GM18520 (cell line): ENCODE results near the gene CAMSAP1.

Source experiments
- ATAC-seq: cut with Tn5 transposase; IDR thresholded peaks from one replicate; pipeline ENCODE4 v1.9.1; 2021; ENCODE audit not compliant: unreplicated experiment

CAMSAP1 gene

DNA sequence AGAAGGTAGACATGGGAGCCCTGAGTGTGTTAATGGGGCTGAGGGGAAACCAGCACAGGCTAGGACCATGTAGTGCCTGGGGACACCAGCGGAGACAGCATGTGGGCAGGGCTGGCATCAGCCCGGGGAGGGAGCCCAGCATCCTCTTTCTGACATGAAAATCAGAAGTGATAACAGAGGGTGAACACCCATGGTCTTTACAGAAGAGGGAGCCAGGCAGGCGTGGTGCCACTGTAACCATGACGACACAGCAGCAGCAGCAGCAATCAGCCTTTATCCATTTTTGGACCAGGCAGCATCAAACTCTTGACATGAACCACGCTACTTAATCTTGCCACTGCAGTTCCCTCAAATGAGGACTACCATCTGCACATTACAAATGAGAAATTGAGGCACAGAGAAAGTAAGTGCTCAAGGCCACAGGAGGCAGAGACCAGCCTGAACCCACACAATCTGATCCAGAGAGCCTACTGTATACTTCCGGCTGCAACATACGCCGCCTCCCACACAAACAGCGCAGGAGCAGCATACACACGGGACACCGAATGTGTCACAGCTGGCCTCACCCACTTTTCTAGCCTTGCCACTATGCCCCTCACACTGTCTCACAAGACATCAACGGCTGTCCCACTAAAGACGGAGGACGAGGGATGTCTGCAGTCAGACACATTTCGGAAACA, 23.8 kb downstream of the CAMSAP1 start:
- ATAC-seq, result no peak

DNA sequence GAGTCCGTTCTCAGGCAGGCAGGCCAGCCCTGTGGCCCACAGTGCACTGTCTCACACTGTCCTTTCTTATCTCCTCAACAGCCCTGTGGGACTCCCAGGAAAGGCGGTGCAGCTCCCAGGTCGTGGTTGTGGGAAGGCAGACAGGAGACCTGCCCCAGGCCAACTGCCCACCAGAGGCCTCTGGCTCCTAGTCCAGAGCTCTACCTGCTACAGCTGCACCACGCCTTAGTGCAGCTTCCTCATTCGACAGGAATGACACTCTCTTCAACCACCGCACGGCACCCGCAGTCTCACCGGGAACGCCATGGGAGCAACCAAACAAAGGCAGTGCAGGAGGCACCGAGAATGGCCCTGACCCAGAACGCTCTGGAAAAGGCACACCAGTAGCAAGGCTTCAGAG, 25.3 kb downstream of the CAMSAP1 start:
- ATAC-seq, result no peak

DNA sequence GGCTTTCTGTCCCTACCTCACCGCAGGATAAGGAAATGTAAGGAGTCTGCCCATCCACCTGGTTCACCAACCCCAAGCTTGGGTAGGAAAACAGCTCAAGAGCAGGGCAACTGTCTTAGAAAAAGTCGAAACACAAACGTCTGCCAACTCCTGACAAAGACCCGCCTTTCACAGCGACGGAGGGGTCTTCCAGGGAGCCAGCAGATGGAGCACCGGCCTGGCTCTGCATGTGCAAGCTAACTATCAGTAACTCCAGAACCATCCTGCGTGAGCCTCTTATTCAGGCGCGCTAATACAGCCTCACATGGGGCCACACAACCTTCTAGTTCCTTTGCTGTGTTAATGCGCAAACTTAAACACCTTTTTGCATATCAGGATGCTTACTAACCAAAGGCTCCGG, 26.9 kb downstream of the CAMSAP1 start:
- ATAC-seq, result no peak

DNA sequence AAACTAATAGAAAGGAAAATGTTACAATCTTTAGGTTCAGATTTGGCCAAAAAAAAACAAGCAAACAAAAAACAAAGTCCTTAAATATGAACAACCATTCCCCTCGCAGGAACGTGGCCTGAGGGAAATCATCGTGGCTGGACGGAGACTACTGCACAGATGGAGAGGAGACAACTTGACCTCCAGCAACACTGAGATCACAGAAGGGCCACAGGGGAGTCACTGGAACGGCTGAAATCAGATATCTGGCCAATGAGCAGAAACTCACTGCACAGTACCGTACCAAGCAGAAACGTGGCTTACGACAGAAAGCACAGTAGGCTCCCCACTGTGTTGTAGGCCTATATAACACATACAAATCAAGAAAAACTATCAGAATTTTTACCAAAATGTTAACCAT, 27.7 kb downstream of the CAMSAP1 start:
- no peak for ATAC-seq

DNA sequence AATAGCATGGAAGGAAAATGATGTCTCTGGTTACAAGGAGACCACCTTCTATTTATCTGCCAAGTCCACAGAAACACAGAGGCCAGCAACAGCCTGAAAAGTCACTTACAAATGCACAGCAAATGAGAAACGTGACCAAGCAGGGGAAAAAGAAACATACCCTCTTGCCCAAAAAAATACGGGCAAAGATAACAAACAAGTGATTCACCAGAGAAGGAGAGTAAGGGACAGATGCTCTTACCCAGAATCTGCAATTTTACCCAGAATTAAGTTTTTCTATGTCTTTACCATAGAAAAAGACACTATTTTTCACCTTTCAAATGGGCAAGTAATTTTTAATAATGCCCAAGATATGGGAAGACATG, 28.1 kb downstream of the CAMSAP1 start:
- no peak for ATAC-seq

DNA sequence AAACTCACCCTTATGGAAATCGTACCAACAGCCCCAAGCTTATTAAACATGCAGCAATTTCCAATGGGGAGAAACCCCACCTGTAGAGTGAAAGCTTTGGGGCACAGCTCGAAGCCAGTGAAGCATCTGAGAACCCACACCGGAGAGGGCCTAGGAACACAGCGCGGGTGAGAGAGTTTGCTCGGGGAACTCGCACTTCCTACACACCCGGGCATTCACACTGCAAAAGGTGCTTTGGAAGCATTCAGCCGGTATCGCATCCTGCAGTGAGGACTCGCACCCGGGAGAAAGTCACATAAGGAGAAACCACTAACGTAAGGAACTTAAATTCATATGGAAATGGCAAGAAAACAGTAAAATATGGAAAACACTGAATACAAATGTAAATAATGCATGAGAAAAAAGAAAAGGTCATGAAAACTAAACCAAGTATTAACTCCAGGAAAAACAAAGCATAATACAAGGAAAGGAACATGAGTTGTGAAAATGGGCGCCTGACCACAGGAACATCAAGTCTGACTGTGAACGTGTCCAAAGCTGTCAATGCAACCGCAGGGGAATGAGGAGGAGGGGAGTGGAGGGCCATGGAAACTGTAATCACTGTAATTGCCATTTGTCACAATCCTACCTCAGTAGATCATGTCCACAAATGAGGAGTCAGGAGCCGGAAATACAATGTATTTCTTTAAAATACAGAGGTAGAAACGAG, 28.7 kb downstream of the CAMSAP1 start:
- no peak for ATAC-seq

DNA sequence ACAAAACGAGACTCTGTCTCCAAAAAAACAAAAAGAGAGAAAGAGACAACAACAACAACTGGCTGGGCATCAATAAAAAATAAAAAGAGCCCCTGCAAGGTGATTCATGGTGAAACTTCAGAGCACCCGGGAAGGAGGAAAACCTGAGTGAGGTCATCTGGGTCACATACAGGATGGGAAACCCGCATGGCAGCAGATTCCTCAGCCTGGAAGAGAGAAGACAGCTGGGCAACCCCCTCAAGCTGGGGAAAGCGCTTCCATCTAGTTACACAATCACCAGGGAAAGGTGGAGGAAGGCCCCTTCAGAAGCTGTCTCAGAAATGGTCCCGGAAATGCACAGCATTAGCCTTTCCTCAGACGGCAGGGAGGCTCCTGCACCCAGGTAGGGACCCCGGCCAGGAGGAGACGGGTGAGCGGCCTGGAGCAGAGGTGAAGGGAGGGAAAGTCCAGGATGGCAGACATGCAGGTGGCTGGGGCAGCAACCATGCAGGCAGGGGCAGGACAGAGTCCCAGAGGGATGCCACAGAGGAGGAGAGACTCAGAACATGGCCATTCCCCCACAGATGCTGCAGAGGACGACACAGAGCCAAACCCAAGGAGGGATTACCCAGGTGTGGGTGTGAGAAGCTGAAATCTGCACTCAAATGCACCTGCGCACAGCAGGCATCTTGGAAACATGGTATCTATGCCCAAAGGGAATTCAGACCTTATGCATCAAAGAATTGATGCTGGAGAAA, 29.4 kb downstream of the CAMSAP1 start:
- ATAC-seq, result no peak

DNA sequence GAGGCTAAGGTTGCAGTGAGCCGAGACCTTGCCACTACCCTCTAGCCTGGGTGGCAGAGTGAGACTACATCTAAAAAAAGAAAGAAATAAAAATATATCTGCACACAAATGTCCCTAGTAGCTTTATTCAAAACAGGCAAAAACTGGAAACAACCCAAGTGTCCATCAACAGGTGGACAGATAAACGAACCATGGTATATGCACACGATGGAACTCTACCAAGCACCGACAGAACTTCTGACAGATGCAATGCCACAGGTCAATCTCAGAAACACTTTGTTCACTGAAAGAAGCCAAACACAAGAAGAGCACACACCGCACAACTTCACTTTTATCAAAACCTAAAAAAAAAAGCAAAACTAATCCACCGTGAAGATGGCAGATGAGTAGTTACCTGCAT, 30.4 kb downstream of the CAMSAP1 start:
- ATAC-seq, result no peak

DNA sequence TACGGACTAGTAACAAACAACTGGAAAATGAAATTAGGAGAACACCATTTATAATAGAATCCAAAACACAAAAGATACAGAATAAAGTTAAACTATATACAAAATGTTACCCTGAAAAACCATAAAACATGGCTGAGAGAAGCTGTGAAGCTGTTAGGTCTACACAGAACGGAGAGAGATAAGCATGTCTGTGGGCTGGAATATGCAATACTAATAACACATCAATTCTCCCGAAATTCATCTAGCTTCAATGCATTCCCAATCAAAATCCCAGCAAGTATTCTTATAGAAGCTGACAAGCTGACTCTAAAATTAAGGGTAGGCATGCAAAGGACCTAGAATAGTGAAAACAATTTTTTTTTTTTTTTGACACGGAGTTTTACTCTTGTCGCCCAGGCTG, 32.5 kb downstream of the CAMSAP1 start:
- ATAC-seq, result no peak

DNA sequence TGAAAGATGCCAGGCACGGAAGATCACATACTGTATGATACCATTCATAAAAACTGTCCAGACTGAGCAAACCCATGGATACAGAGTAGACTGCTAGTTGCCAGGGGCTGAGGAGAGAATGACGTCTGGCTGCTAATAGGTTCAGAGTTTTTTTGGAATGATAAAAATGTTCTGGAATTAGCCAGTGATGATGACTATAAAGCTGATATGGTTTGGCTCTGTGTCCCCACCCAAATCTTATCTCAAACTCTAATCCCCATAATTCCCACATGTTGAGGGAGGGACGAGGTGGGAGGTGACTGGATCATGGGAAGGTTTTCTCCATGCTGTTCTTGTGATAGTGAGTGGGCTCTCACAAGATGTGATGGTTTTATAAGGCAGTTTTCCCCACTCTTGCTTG, 37.4 kb downstream of the CAMSAP1 start:
- no peak for ATAC-seq

DNA sequence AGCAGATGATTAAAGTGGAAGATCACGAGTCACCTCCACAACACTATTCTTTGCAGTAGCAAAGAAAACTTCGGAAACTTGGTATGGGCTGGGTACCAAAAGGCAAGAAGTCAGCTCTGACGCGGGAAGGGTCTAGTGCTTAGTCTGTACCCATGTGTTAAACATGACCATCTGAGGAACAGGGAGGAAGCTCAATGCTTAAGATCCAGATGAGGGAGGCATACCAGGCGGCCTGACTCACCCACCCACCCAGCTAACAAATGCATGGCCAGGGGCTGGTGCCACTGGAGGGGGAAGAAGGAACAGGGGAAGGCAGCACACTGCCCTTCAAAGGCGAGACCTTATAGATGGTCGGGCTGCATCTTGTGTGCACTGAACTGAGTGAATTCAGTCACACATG, 41.8 kb downstream of the CAMSAP1 start:
- ATAC-seq, result no peak

DNA sequence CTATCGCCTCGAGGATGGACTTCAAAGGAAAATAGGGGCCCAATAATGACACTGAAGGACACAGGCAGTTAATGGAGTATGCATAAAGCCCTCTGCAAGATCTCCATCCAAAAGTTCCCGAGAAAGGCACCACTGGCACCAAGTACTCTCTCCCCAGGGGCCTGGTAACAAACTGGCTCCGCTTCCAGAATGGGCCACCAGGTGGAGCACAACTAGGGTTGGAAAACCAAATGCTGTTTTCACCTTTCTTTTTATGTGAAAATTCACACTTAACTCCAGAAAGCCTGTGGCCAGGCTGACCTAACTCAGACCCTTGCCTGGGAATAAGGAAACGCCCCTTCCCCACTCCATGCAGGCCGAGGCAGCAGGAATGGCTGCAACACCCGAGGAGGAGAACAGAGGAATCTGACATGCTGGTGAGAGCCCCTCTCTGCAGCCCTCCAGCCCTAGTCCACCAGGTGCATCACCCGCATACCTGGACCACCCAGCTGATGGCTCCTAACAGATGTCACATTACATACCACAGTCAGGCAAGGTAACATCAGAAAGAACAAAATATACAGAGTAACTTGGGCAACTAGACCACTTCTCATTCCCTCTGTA, 42.8 kb downstream of the CAMSAP1 start:
- no peak for ATAC-seq

DNA sequence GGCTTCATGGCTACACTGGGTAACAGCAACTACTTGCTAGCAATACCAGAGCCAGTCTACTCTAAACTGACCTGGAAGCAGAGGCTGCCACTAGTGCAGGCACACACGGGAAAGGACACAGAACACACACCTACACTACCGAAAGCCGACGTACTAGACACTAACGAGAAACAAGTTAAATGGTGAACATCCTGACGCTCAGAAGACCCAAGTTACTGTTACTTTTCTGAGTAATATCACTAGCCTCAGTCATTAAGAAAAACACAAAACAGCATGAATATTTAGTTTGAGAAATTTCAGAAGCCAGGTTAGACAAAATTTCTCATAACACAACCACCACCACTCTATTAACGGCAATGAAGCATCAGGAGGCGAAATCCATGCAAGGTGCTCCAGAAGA, 44.5 kb downstream of the CAMSAP1 start:
- ATAC-seq, result no peak

DNA sequence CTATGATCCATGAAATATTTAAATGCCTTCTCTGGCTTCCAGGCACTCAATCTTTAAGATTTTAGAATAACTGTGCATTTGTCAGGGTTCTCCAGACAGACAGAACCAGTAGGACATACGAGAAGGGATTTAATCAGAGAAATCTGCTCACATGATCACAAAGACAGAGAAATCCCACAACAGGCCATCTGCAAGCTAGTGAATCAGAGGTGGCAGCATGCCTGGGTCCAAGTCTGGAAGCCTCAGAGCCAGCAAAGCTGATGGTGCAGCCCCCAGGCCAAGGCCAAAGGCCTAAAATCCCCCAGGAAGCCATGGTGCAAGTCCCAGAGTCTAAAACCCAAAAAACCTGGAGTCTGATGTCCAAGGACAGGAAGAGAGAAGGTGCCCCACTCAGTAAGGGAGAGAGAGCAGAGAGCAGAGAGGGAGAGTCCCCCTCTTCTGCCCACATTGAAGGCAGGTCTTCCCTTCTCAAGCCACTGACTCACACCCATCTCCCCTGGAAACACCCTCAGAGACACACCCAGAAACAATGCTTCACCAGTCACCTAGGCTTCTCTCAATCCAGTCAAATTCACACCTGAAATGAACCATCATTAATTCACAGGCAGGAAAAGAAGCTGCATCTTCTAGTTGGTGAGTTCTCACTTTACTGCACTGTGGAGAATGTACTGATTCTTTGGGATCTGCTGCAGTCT, 48.7 kb downstream of the CAMSAP1 start:
- ATAC-seq, result no peak

DNA sequence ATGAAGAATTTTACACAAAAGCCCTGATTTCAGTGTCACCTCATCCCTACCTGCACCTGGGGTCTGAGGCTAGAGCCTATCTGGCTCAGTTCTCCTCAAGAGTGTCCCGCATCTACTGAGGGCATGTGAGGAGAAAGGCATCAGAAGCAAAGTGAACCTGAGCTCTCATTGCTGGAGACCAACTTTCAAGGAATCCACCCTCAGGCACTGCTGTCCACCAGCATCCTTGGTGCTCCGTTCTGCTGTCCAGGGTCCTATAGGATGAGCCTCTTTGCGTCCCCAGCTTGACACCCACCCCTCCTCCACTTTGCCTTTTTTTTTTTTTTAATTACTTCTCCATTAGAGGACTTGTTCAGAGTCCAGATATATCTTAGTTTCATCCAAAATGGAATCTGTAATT, 49.5 kb downstream of the CAMSAP1 start:
- no peak for ATAC-seq

DNA sequence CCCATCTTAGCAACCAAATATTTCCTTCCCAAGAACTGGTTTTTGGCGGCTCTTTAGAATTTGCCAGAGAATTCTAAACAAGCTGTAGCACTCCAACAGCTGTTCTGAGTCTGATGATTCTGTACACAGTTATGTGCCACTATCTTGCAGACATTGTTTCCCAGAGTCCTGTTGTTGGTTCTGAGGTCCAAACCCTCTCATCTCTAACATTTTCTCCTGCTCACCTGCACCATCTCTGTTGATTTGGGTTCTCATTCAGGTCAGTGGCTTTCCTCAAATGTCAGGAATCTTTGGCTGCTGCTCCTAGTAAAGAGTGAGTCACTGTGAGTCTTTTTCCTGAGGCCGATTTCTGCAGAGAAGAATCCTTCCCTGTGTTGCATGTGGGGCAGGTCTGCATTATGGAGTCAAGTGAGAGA, 50.0 kb downstream of the CAMSAP1 start:
- no peak for ATAC-seq

DNA sequence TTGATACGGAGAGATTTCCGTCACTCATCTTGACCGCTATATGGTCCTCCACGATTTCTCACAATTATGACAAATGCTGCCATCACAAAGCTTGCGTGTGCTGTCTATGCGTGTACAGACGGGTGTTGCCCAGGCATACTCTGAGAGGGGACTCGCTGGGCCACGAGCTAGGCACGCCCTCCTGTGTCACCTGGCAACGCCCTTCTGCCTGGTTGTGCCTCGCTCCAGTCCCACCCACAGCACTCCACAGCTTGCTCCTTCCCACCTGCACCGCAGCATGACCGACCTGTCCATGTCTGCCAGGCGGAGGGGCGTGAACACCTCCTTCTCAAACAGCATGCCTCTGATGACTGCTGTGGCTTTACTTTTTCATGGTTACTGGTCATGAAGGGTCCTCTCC, 55.6 kb downstream of the CAMSAP1 start:
- no peak for ATAC-seq

DNA sequence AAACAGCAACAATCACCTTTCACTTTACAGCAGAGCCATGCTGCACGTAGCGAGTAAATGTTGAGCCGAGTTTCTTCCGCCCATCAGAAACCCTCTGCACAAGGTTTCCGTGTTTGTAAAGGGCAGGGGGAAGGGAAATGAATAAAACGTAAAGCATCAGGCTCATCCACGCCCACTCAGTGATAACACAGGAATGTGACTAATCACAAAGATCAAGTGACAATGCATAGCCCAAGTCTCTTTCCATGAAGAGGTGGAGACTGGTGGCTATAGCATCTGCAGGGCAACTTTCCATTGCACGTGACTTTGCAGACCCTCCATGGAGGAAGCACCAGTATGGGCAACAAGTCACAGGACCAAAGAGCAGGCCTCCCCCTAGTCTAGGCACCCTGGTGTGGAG, 56.6 kb downstream of the CAMSAP1 start:
- no peak for ATAC-seq

DNA sequence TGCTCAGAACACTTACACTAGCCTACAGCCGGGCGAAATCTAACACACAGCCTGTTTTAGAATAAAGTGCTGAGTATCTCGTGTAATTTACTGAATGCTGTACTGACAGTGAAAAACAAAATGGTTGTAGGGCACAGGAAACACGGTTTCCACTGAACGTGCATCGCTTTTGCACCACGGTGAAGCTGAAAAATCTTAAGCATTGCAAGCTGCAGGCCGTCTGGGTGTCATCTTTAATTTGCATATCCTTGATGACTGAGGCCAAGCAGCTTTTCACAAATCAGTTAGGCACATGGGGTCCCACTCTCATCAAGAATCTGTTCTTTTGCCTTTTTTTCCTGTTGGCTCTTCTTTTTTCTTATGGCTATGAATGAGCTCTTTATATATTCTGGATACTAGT, 58.2 kb downstream of the CAMSAP1 start:
- no peak for ATAC-seq

DNA sequence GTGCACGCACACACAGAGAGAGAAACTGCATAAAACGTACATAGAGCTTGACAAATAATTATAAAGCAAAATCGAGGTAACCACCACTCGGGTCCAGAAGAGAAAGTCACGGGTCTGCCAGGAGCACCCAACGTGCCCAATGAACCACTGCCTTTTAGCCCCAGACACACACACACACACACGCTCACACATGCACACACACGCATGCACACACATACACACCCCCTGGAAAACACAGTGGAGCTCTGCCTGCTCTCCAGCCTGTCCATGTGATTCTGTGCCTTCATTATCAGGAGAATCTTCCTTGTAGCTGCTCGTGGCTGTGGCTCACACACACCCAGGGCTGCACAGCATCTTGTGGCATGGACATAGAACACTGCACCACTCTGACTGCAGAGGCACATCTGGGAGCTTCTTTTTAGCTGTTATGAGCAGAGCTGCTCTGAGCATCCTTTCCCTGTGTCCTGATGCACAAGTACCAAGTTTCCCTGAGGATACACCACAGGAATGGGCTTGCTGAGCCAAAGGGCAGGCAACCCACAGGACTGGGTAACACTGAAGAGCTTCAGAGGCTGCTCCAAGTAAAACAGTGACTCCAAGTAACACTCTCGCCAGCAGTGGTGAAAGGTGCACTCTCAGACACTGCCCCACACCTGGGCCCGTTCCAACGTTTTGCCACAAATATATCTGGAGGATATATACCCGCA, 58.9 kb downstream of the CAMSAP1 start:
- ATAC-seq, result no peak

DNA sequence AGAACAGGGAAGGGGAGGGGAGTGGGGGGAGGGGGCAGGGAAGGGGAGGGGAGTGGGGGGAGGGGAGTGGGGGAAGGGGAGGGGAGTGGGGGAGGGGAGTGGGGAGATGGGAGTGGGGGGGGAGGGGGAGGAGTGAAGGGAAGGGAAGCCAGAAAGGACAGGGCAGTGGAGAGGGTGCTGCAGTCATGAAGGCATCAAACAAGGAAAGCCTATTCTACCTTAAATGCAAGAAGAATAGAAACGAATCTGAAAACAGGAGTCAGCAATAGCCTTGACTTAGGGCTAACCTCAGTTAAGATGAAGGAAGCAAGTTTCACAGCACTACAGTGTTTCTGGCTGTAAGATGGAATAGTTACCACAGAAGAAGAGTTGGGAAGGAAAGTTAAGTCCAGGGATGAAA, 59.5 kb downstream of the CAMSAP1 start:
- ATAC-seq, result no peak
